OCI-LY3 (cell line): Measurements from ENCODE around the gene ACBD6.

Experiments
- EZH2phosphoT487 ChIP-seq: fragments of 200-600 bp; shearing (Covaris generic); IDR thresholded peaks from 2 replicates; pipeline ENCODE4 v1.6.1; 2018; ENCODE audit warnings: antibody characterized with exemption, mixed run types, low read depth
- TF ChIP-seq, protein P1 (sequence below): fragments of 200-600, 300-600 bp; sonication (generic); IDR thresholded peaks from 2 replicates; pipeline ENCODE4 v1.5.1; 2014; ENCODE audit warnings: antibody characterized with exemption, low read length, low read depth

- TF ChIP-seq, protein P1, sequence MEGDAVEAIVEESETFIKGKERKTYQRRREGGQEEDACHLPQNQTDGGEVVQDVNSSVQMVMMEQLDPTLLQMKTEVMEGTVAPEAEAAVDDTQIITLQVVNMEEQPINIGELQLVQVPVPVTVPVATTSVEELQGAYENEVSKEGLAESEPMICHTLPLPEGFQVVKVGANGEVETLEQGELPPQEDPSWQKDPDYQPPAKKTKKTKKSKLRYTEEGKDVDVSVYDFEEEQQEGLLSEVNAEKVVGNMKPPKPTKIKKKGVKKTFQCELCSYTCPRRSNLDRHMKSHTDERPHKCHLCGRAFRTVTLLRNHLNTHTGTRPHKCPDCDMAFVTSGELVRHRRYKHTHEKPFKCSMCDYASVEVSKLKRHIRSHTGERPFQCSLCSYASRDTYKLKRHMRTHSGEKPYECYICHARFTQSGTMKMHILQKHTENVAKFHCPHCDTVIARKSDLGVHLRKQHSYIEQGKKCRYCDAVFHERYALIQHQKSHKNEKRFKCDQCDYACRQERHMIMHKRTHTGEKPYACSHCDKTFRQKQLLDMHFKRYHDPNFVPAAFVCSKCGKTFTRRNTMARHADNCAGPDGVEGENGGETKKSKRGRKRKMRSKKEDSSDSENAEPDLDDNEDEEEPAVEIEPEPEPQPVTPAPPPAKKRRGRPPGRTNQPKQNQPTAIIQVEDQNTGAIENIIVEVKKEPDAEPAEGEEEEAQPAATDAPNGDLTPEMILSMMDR, result no peak
- no peak for TF ChIP-seq EZH2phosphoT487
These were observed 150.4 kb downstream of the ACBD6 start for GRCh38 chr1:180352021-180352420.
